ENCODE results near the gene HTR6.
"Not testable (repeated sequence)": the region's sequence is repeated elsewhere in the genome, so short reads cannot be mapped to it uniquely, and the experiment has no call there.

Gene HTR6

DNA sequence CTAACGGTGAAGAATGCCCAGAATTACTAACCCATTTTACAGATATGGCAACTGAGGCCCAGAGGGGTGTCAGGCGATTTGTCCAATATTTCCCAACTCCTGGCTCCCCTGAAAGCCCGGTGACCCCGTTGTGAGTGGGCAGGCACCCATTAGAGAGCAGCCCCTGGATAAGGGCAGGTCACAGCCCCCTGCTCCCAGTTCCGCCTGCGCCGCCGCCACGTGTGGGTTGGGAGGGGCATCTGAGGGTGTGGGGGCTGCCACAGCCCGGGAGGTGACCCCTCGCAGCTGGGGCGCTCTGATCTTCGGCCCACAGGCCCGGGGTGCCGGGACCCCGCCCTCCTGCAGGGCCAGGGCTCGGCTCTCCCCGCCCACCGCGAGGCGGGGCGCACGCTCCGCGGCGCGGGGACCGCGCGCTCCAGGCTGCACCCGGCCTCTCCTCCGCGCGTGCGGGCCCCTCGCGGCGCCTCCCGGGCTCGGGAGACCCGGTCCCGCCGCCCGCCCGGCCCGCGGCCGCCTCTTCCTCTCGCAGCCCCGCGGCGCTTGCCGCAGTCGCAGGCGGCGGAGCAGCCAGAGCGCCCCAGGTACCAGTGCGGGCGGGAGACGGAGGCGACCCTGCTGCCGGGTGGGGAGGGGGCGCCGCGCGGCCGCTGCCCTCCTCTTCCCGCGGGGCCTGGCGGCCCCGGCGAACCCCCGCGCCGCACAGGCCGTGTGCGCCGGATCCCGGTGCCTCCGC lies at the start of gene HTR6:
TSS of gene HTR6 (plus strand) at position 423 of the 733 bp plus-strand sequence. CDS start 879 bp downstream, outside the sequence.
- DNase-seq (ENCODE audit: low spot score), result no peak
- FAIRE-seq, result no peak

- DNase-seq (ENCODE audit: low spot score) (no peak), FAIRE-seq (no peak)
These were observed 49.2 kb upstream of the HTR6 start for GRCh38 chr1:19615438-19615837.

GRCh38 chr1:19616489-19616888 lies 48.2 kb upstream of the HTR6 start:
- no peak for DNase-seq (ENCODE audit: low spot score)
- peak; percentile 70 for FAIRE-seq

DNA sequence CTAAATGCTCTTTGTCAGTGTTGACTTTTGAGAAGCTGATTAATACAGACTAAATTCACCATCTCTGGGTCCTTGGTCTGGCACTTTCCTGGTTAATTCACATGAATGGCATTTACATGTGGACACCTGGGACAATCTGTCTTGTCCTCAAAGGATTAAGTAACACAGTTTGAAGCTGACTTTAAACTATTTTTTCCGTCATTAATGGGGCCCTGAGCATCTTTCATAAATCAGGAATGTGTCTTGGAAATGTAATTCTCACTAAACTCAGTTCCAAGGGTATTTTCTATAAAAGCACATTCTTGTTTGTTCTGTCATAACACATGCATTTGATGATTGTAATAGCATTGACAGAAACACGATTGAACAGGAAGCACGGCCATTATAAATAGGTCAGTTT lies 47.3 kb upstream of the HTR6 start:
- DNase-seq (ENCODE audit: low spot score), result no peak
- no peak for FAIRE-seq

GRCh38 chr1:19618428-19618827 lies 46.2 kb upstream of the HTR6 start:
- FAIRE-seq (no peak), DNase-seq (ENCODE audit: low spot score) (no peak)

GRCh38 chr1:19619697-19620384 lies 44.8 kb upstream of the HTR6 start:
- DNase-seq (ENCODE audit: low spot score) (no peak), FAIRE-seq (no peak)

- DNase-seq (ENCODE audit: low spot score) (no peak), FAIRE-seq (no peak)
These were observed 43.9 kb upstream of the HTR6 start for GRCh38 chr1:19620786-19621185.

- no peak for DNase-seq (ENCODE audit: low spot score)
- FAIRE-seq, result no peak
These were observed 43.3 kb upstream of the HTR6 start for GRCh38 chr1:19621274-19621950.

DNA sequence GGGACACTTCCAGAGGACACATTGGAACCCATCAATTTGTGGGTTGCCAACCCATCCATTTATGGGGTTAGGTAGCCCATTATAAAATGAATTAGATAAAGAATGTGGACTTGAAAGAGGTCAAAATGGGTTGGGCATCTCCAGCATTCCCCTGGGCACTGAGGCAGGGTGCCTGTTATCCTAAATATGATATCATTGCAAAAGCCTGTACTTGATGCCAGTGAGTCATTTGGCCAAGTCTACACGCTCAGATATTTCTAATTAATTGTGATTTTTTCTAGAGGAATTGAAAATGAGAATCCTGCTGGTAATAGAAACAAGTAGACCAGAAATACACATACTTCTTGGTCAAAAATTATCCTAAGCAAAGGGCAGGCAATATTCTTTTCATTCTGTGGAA lies 42.5 kb upstream of the HTR6 start:
- FAIRE-seq (peak; percentile 35), DNase-seq (ENCODE audit: low spot score) (peak; percentile 43)

GRCh38 chr1:19623523-19623922 lies 41.2 kb upstream of the HTR6 start:
- DNase-seq (ENCODE audit: low spot score), result peak; percentile 13
- FAIRE-seq, result no peak

GRCh38 chr1:19625291-19625937 lies 39.3 kb upstream of the HTR6 start:
- DNase-seq (ENCODE audit: low spot score) (no peak), FAIRE-seq (no peak)

- DNase-seq (ENCODE audit: low spot score), result no peak
- FAIRE-seq, result no peak
These were observed 35.8 kb upstream of the HTR6 start for GRCh38 chr1:19628879-19629278.

DNA sequence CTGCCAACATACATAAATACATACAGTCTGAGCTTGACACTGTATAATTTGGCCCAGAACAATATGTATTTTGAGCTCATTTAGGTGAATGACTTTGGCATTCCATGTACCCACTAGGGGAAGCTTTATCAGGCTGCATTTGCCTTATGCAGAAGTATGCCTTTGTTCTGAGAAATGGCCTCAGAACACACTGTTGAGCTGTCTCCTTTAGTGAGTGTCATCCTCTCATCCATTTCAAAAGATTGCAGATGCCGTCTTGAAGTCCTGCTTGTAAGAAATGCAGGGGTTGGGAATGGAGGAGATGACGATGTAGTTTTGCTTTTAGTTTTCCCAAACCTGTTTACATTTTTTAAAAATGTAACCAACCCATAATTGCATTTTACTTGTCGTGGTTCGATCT lies 35.3 kb upstream of the HTR6 start:
- FAIRE-seq, result no peak
- DNase-seq (ENCODE audit: low spot score), result no peak

- DNase-seq (ENCODE audit: low spot score); FAIRE-seq: not testable (repeated sequence)
These were observed 34.5 kb upstream of the HTR6 start for GRCh38 chr1:19630192-19630591.

- no peak for DNase-seq (ENCODE audit: low spot score)
- FAIRE-seq, result no peak
These were observed 33.8 kb upstream of the HTR6 start for GRCh38 chr1:19630720-19631395.

DNA sequence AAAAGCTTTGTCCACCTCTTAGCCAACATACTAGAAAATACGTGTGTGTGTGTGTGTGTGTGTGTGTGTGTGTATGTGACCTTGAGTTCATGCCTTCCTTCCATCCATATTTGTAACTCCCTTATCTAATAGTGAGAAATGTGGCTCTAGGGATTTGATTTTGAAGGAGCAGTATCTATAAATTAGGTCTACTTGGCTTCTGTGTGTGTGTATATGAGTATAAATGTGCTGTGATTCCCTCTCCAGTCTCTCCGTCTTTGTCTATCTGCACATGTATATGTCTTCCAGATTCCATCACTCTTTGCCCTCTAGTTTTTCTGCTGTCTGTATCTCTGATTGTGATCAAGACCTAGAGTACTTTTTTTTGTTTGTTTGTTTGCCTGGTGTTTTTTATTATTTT lies 32.5 kb upstream of the HTR6 start:
- DNase-seq (ENCODE audit: low spot score), result no peak
- FAIRE-seq, result no peak

GRCh38 chr1:19633106-19633505 lies 31.6 kb upstream of the HTR6 start:
- DNase-seq (ENCODE audit: low spot score) (no peak), FAIRE-seq (no peak)

GRCh38 chr1:19635064-19635463 lies 29.6 kb upstream of the HTR6 start:
- DNase-seq (ENCODE audit: low spot score); FAIRE-seq: not testable (repeated sequence)

DNA sequence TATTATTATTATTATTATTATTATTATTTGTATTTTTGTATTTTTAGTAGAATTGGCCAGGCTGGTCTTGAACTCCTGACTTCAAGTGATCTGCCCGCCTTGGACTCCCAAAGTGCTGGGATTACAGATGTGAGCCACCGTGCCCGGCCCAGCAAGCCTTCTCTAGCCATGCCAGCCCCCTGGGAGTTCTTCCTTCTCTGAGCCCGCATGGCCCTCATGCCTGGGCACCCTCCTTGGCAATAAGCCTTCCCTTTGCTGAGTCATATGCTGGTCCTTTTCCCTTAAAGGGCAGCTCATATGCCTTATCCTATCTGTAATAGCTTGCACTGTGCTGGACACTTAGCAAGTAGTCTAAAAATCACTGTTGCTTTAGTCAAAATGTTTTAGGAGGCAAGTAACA lies 29.0 kb upstream of the HTR6 start:
- FAIRE-seq (no peak), DNase-seq (ENCODE audit: low spot score) (peak; percentile 23)

DNA sequence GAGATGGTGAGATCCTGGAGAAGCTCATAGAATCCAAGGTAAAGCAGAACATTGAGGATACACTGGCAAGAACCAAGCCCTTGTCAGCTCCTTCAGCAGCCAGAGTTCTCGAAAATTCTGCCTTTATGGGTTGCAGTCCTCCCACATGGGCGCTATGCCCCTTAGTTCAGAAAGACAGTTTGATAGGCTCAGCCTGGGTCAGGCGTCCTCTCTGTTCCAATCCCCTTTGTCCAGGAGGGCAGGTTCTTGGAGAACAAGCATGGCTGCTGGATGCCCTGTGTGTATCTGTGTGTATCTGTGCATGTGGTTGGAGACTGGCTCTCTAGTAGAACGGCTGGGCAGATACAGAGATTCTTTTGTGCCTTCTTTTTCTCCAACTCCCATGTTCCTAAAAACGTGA lies 28.6 kb upstream of the HTR6 start:
- FAIRE-seq (no peak), DNase-seq (ENCODE audit: low spot score) (no peak)

GRCh38 chr1:19636749-19637148 lies 27.9 kb upstream of the HTR6 start:
- not testable (repeated sequence) for DNase-seq (ENCODE audit: low spot score); FAIRE-seq
